Measurements from ENCODE around the gene DAO. TPM values are rescaled to one million over a fixed set of nuclear protein-coding genes. Genes with fewer than 3 reads are reported as not detected.

DAO gene
- total and polyA plus RNA-seq, 2 donors: 0.05 to 0.07 TPM

GRCh38 chr12:108881953-108882352 is 2.1 kb downstream of the DAO start:
- WGBS: 98% methylated on average over 3 of the region's 3 CpGs
- no peak overlapping the region for H3K27ac ChIP-seq (ENCODE audit: low read depth in 1 of 2, low read length in 1 of 2)
- no peak overlapping the region for H3K4me3 ChIP-seq (ENCODE audit: low read length in 2 of 2)
- H3K36me3 ChIP-seq (ENCODE audit: control insufficient read depth in 2 of 2, insufficient read depth in 2 of 2, low read length in 1 of 2): no peaks in the 10 kb centered on the region
- H3K27me3 ChIP-seq (ENCODE audit: control insufficient read depth in 2 of 2, insufficient read depth in 1 of 2, low read length in 1 of 2): no peaks in the 10 kb centered on the region
- no peak for DNase-seq (ENCODE audit: low read depth in 6 of 9, low spot score in 9 of 9)
- no peaks in the 10 kb centered on the region for H3K9me3 ChIP-seq (ENCODE audit: control insufficient read depth in 2 of 2, insufficient read depth in 1 of 2, low read length in 1 of 2)
- no peaks in the 10 kb centered on the region for H3K4me1 ChIP-seq (ENCODE audit: control insufficient read depth in 2 of 2, insufficient read depth in 2 of 2, low read length in 2 of 2)

- no peaks in the 10 kb centered on the region for H3K4me1 ChIP-seq (ENCODE audit: control insufficient read depth in 2 of 2, insufficient read depth in 2 of 2, low read length in 2 of 2)
- no peak overlapping the region for H3K4me3 ChIP-seq (ENCODE audit: low read length in 2 of 2)
- no peak overlapping the region for H3K27ac ChIP-seq (ENCODE audit: low read depth in 1 of 2, low read length in 1 of 2)
- H3K27me3 ChIP-seq (ENCODE audit: control insufficient read depth in 2 of 2, insufficient read depth in 1 of 2, low read length in 1 of 2): no peaks in the 10 kb centered on the region
- H3K36me3 ChIP-seq (ENCODE audit: control insufficient read depth in 2 of 2, insufficient read depth in 2 of 2, low read length in 1 of 2): no peaks in the 10 kb centered on the region
- WGBS: 62% methylated on average over 16 of the region's 16 CpGs
- peak in 7 of 9 donors; percentile 4 to 46 (median 25) for DNase-seq (ENCODE audit: low read depth in 6 of 9, low spot score in 9 of 9)
- H3K9me3 ChIP-seq (ENCODE audit: control insufficient read depth in 2 of 2, insufficient read depth in 1 of 2, low read length in 1 of 2): no peaks in the 10 kb centered on the region
Observed at GRCh38 chr12:108884116-108885012, 4.5 kb downstream of the DAO start.

GRCh38 chr12:108886873-108887629 is 7.2 kb downstream of the DAO start:
- H3K27me3 ChIP-seq (ENCODE audit: control insufficient read depth in 2 of 2, insufficient read depth in 1 of 2, low read length in 1 of 2): no peaks in the 10 kb centered on the region
- WGBS: 81% methylated on average over 9 of the region's 9 CpGs
- no peaks in the 10 kb centered on the region for H3K36me3 ChIP-seq (ENCODE audit: control insufficient read depth in 2 of 2, insufficient read depth in 2 of 2, low read length in 1 of 2)
- no peaks in the 10 kb centered on the region for H3K4me1 ChIP-seq (ENCODE audit: control insufficient read depth in 2 of 2, insufficient read depth in 2 of 2, low read length in 2 of 2)
- no peak for DNase-seq (ENCODE audit: low read depth in 6 of 9, low spot score in 9 of 9)
- H3K4me3 ChIP-seq (ENCODE audit: low read length in 2 of 2): no peak overlapping the region
- H3K9me3 ChIP-seq (ENCODE audit: control insufficient read depth in 2 of 2, insufficient read depth in 1 of 2, low read length in 1 of 2): no peaks in the 10 kb centered on the region
- no peak overlapping the region for H3K27ac ChIP-seq (ENCODE audit: low read depth in 1 of 2, low read length in 1 of 2)

- Histone ChIP-seq H3K36me3 (ENCODE audit: control insufficient read depth in 2 of 2, insufficient read depth in 2 of 2, low read length in 1 of 2) (no peaks in the 10 kb centered on the region), H3K4me3 (ENCODE audit: low read length in 2 of 2) (no peak overlapping the region), H3K4me1 (ENCODE audit: control insufficient read depth in 2 of 2, insufficient read depth in 2 of 2, low read length in 2 of 2) (no peaks in the 10 kb centered on the region), H3K27ac (ENCODE audit: low read depth in 1 of 2, low read length in 1 of 2) (no peak overlapping the region), H3K9me3 (ENCODE audit: control insufficient read depth in 2 of 2, insufficient read depth in 1 of 2, low read length in 1 of 2) (no peaks in the 10 kb centered on the region), H3K27me3 (ENCODE audit: control insufficient read depth in 2 of 2, insufficient read depth in 1 of 2, low read length in 1 of 2) (no peaks in the 10 kb centered on the region)
- WGBS: 73% methylated on average over 6 of the region's 6 CpGs
- DNase-seq (ENCODE audit: low read depth in 6 of 9, low spot score in 9 of 9): no peak
Observed at GRCh38 chr12:108888031-108888430, 8.1 kb downstream of the DAO start.

GRCh38 chr12:108890208-108890607 is 10.3 kb downstream of the DAO start:
- Histone ChIP-seq H3K4me1 (ENCODE audit: control insufficient read depth in 2 of 2, insufficient read depth in 2 of 2, low read length in 2 of 2) (no peaks in the 10 kb centered on the region), H3K4me3 (ENCODE audit: low read length in 2 of 2) (no peak overlapping the region), H3K36me3 (ENCODE audit: control insufficient read depth in 2 of 2, insufficient read depth in 2 of 2, low read length in 1 of 2) (no peaks in the 10 kb centered on the region), H3K9me3 (ENCODE audit: control insufficient read depth in 2 of 2, insufficient read depth in 1 of 2, low read length in 1 of 2) (no peaks in the 10 kb centered on the region), H3K27me3 (ENCODE audit: control insufficient read depth in 2 of 2, insufficient read depth in 1 of 2, low read length in 1 of 2) (no peaks in the 10 kb centered on the region), H3K27ac (ENCODE audit: low read depth in 1 of 2, low read length in 1 of 2) (no peak overlapping the region)
- peak in 1 of 9 donors; percentile 11 for DNase-seq (ENCODE audit: low read depth in 6 of 9, low spot score in 9 of 9)
- 95% methylated on average over 2 of the region's 2 CpGs for WGBS

- no peak overlapping the region for H3K27ac ChIP-seq (ENCODE audit: low read depth in 1 of 2, low read length in 1 of 2)
- 96% methylated on average over 5 of the region's 5 CpGs for WGBS
- no peak overlapping the region for H3K4me3 ChIP-seq (ENCODE audit: low read length in 2 of 2)
- no peaks in the 10 kb centered on the region for H3K36me3 ChIP-seq (ENCODE audit: control insufficient read depth in 2 of 2, insufficient read depth in 2 of 2, low read length in 1 of 2)
- H3K27me3 ChIP-seq (ENCODE audit: control insufficient read depth in 2 of 2, insufficient read depth in 1 of 2, low read length in 1 of 2): no peaks in the 10 kb centered on the region
- H3K9me3 ChIP-seq (ENCODE audit: control insufficient read depth in 2 of 2, insufficient read depth in 1 of 2, low read length in 1 of 2): no peaks in the 10 kb centered on the region
- DNase-seq (ENCODE audit: low read depth in 6 of 9, low spot score in 9 of 9): no peak
- H3K4me1 ChIP-seq (ENCODE audit: control insufficient read depth in 2 of 2, insufficient read depth in 2 of 2, low read length in 2 of 2): no peaks in the 10 kb centered on the region
Observed at GRCh38 chr12:108895220-108895802, 15.4 kb downstream of the DAO start.

GRCh38 chr12:108896336-108896735 is 16.4 kb downstream of the DAO start:
- no peaks in the 10 kb centered on the region for H3K36me3 ChIP-seq (ENCODE audit: control insufficient read depth in 2 of 2, insufficient read depth in 2 of 2, low read length in 1 of 2)
- no peak for DNase-seq (ENCODE audit: low read depth in 6 of 9, low spot score in 9 of 9)
- H3K4me1 ChIP-seq (ENCODE audit: control insufficient read depth in 2 of 2, insufficient read depth in 2 of 2, low read length in 2 of 2): no peaks in the 10 kb centered on the region
- 21% methylated on average over 8 of the region's 8 CpGs for WGBS
- no peaks in the 10 kb centered on the region for H3K27me3 ChIP-seq (ENCODE audit: control insufficient read depth in 2 of 2, insufficient read depth in 1 of 2, low read length in 1 of 2)
- H3K4me3 ChIP-seq (ENCODE audit: low read length in 2 of 2): no peak overlapping the region
- H3K9me3 ChIP-seq (ENCODE audit: control insufficient read depth in 2 of 2, insufficient read depth in 1 of 2, low read length in 1 of 2): no peaks in the 10 kb centered on the region
- no peak overlapping the region for H3K27ac ChIP-seq (ENCODE audit: low read depth in 1 of 2, low read length in 1 of 2)

GRCh38 chr12:108896817-108897216 is 16.9 kb downstream of the DAO start:
- Histone ChIP-seq H3K4me3 (ENCODE audit: low read length in 2 of 2) (no peak overlapping the region), H3K27me3 (ENCODE audit: control insufficient read depth in 2 of 2, insufficient read depth in 1 of 2, low read length in 1 of 2) (no peaks in the 10 kb centered on the region), H3K27ac (ENCODE audit: low read depth in 1 of 2, low read length in 1 of 2) (no peak overlapping the region), H3K9me3 (ENCODE audit: control insufficient read depth in 2 of 2, insufficient read depth in 1 of 2, low read length in 1 of 2) (no peaks in the 10 kb centered on the region), H3K4me1 (ENCODE audit: control insufficient read depth in 2 of 2, insufficient read depth in 2 of 2, low read length in 2 of 2) (no peaks in the 10 kb centered on the region), H3K36me3 (ENCODE audit: control insufficient read depth in 2 of 2, insufficient read depth in 2 of 2, low read length in 1 of 2) (no peaks in the 10 kb centered on the region)
- DNase-seq (ENCODE audit: low read depth in 6 of 9, low spot score in 9 of 9): no peak
- 95% methylated on average over 4 of the region's 4 CpGs for WGBS

GRCh38 chr12:108899145-108899544 is 19.3 kb downstream of the DAO start:
- Histone ChIP-seq H3K9me3 (ENCODE audit: control insufficient read depth in 2 of 2, insufficient read depth in 1 of 2, low read length in 1 of 2) (no peaks in the 10 kb centered on the region), H3K4me3 (ENCODE audit: low read length in 2 of 2) (no peak overlapping the region), H3K4me1 (ENCODE audit: control insufficient read depth in 2 of 2, insufficient read depth in 2 of 2, low read length in 2 of 2) (no peaks in the 10 kb centered on the region), H3K27ac (ENCODE audit: low read depth in 1 of 2, low read length in 1 of 2) (no peak overlapping the region), H3K27me3 (ENCODE audit: control insufficient read depth in 2 of 2, insufficient read depth in 1 of 2, low read length in 1 of 2) (no peaks in the 10 kb centered on the region), H3K36me3 (ENCODE audit: control insufficient read depth in 2 of 2, insufficient read depth in 2 of 2, low read length in 1 of 2) (no peaks in the 10 kb centered on the region)
- DNase-seq (ENCODE audit: low read depth in 6 of 9, low spot score in 9 of 9): no peak
- WGBS: 88% methylated on average over 5 of the region's 5 CpGs

Measured in thymus (tissue), 11 donors.